Measurements from ENCODE around the gene SEMA3F. TPM values are rescaled to one million over a fixed set of nuclear protein-coding genes. Genes with fewer than 3 reads are reported as not detected.

The SEMA3F gene
- total and polyA plus RNA-seq, 10 of the 15 experiments (the other 5 are each of a cell fraction or from before 2014, with no cell fraction given), result 0.08 to 0.28 (median 0.12) TPM; not detected in 6

GRCh38 chr3:50237133-50237651 lies 82.1 kb downstream of the SEMA3F start:
- Histone ChIP-seq H3K36me3 (ENCODE audit: control insufficient read depth in 2 of 2, insufficient read depth in 2 of 2, low read length in 1 of 2) (no peaks in the 10 kb centered on the region; a peak in 1 of 4 replicates), H3K4me1 (ENCODE audit: control insufficient read depth, insufficient read depth, low read length) (peaks cover 27% of the 10 kb centered on the region), H3K9me3 (replicated peaks; ENCODE audit: control insufficient read depth, insufficient read depth, low read length) (no peaks in the 10 kb centered on the region), H3K4me2 (ENCODE audit: control insufficient read depth, insufficient read depth) (peak overlapping the region; percentile 65), H3K9ac (ENCODE audit: control insufficient read depth, insufficient read depth, low read length) (peak overlapping the region; percentile 90), H2AFZ (ENCODE audit: control insufficient read depth, low read depth, low read length) (no peak overlapping the region), H3K27me3 (replicated peaks in 1 of 2; ENCODE audit: control insufficient read depth in 2 of 2, insufficient read depth in 2 of 2, low read length in 1 of 2) (no peaks in the 10 kb centered on the region), H3K79me2 (ENCODE audit: control insufficient read depth, insufficient read depth, low read length) (peaks cover 60% of the 10 kb centered on the region), H3K4me3 (peak overlapping the region; percentile 100), H4K20me1 (ENCODE audit: control insufficient read depth, insufficient read depth) (peaks cover 8% of the 10 kb centered on the region; the same call in 1 of the 2 replicates), H3K27ac (ENCODE audit: control insufficient read depth, insufficient read depth) (peak overlapping the region; percentile 91)
- in situ Hi-C loops (cut with MboI) (no loop called here), intact Hi-C loops (cut with micrococcal nuclease; ENCODE audit: unreplicated experiment) (loop anchor here (5.0 kb wide), 1 partner anchor 100 kb away; no protein-coding TSS in a partner anchor)
- FAIRE-seq, result no peak
- SMC1A ChIA-PET (ENCODE audit: uncharacterized antibody, unreplicated experiment), result interaction anchor here (0.9 kb wide), 1 partner anchor 9 kb away, joined by 4 read pairs; no protein-coding TSS in a partner anchor
- POLR2A ChIA-PET, result interaction anchor here (0.6 to 4.0 kb wide), 7 partner anchors 9 to 354 kb away, joined by 3 to 38 read pairs (median 5); no protein-coding TSS in a partner anchor
- DNase-seq (ENCODE audit: low read depth, low spot score), result no peak
- ATAC-seq, result 0 out of 3 replicates have a peak, but pooled peaks have one; percentile 7
- BruUV-seq (replicated peaks), result no TSS peak
- 0% methylated on average over 7 of the region's 7 CpGs for WGBS (ENCODE audit: insufficient coverage, insufficient replicate concordance, low lambda C conversion rate, missing lambda C conversion rate)
- TF ChIP-seq CHD1 (IDR thresholded peaks at IDR 0.05; ENCODE audit: low read depth, low read length) (peak; percentile 81; the same call in 1 of the 2 replicates), FOXK2 (IDR thresholded peaks at IDR 0.05) (no peak), BACH1 (IDR thresholded peaks at IDR 0.05; ENCODE audit: borderline replicate concordance) (0 out of 2 replicates have a peak, but pooled peaks have one; percentile 14), NFYB (IDR thresholded peaks at IDR 0.05; ENCODE audit: insufficient read depth, low read depth, low read length) (no peak), POLR2A (IDR thresholded peaks at IDR 0.05; ENCODE audit: low read depth, low read length) (peak; percentile 69), YY1 (IDR thresholded peaks at IDR 0.05; ENCODE audit: low read depth, low read length) (peak; percentile 89), SPI1 (IDR thresholded peaks at IDR 0.05; ENCODE audit: borderline replicate concordance, insufficient read depth, low read depth, low read length) (peak; percentile 68)
- RAD21 ChIA-PET (ENCODE audit: unreplicated experiment), result interaction anchor here (0.6 to 2.4 kb wide), 2 partner anchors 9 to 10 kb away, joined by 3 to 19 read pairs; no protein-coding TSS in a partner anchor
- CTCF ChIA-PET, result interaction anchor here (0.6 to 3.9 kb wide), 3 partner anchors 9 to 316 kb away, joined by 3 to 27 read pairs (median 19); no protein-coding TSS in a partner anchor
